Measurements from ENCODE around the gene CREB3L2.
"Not testable (repeated sequence)": the region's sequence is repeated elsewhere in the genome, so short reads cannot be mapped to it uniquely, and the experiment has no call there.

Gene CREB3L2

GRCh38 chr7:137908106-137908505 is 93.8 kb downstream of the CREB3L2 start:
- in situ Hi-C loops (cut with MboI; ENCODE audit: low sequenced_read_pairs), result no loop called here

GRCh38 chr7:137906636-137907035 is 95.2 kb downstream of the CREB3L2 start:
- in situ Hi-C loops (cut with MboI; ENCODE audit: low sequenced_read_pairs), result not testable (repeated sequence)

GRCh38 chr7:137904833-137905232 is 97.1 kb downstream of the CREB3L2 start:
- in situ Hi-C loops (cut with MboI; ENCODE audit: low sequenced_read_pairs), result no loop called here

- in situ Hi-C loops (cut with MboI; ENCODE audit: low sequenced_read_pairs), result no loop called here
Measured at GRCh38 chr7:137903382-137904169, 98.3 kb downstream of the CREB3L2 start.

GRCh38 chr7:137900137-137900536 is 101.7 kb downstream of the CREB3L2 start:
- in situ Hi-C loops (cut with MboI; ENCODE audit: low sequenced_read_pairs), result no loop called here

- in situ Hi-C loops (cut with MboI; ENCODE audit: low sequenced_read_pairs), result no loop called here
Measured at GRCh38 chr7:137898839-137899721, 102.8 kb downstream of the CREB3L2 start.

- in situ Hi-C loops (cut with MboI; ENCODE audit: low sequenced_read_pairs), result no loop called here
Measured at GRCh38 chr7:137895301-137896221, 106.3 kb downstream of the CREB3L2 start.

- in situ Hi-C loops (cut with MboI; ENCODE audit: low sequenced_read_pairs), result no loop called here
Measured at GRCh38 chr7:137893143-137893742, 108.6 kb downstream of the CREB3L2 start.

GRCh38 chr7:137891016-137891655 is 110.8 kb downstream of the CREB3L2 start:
- in situ Hi-C loops (cut with MboI; ENCODE audit: low sequenced_read_pairs), result no loop called here

- in situ Hi-C loops (cut with MboI; ENCODE audit: low sequenced_read_pairs), result no loop called here
Measured at GRCh38 chr7:137890449-137890921, 111.4 kb downstream of the CREB3L2 start.

GRCh38 chr7:137888241-137888640 is 113.6 kb downstream of the CREB3L2 start:
- in situ Hi-C loops (cut with MboI; ENCODE audit: low sequenced_read_pairs), result no loop called here

- in situ Hi-C loops (cut with MboI; ENCODE audit: low sequenced_read_pairs), result no loop called here
Measured at GRCh38 chr7:137886746-137887145, 115.1 kb downstream of the CREB3L2 start.

- in situ Hi-C loops (cut with MboI; ENCODE audit: low sequenced_read_pairs), result no loop called here
Measured at GRCh38 chr7:137886281-137886680, 115.6 kb downstream of the CREB3L2 start.

- in situ Hi-C loops (cut with MboI; ENCODE audit: low sequenced_read_pairs), result no loop called here
Measured at GRCh38 chr7:137885678-137886077, 116.2 kb downstream of the CREB3L2 start.

- in situ Hi-C loops (cut with MboI; ENCODE audit: low sequenced_read_pairs), result no loop called here
Measured at GRCh38 chr7:137882806-137883205, 119.1 kb downstream of the CREB3L2 start.

GRCh38 chr7:137882261-137882668 is 119.6 kb downstream of the CREB3L2 start:
- in situ Hi-C loops (cut with MboI; ENCODE audit: low sequenced_read_pairs), result no loop called here

- in situ Hi-C loops (cut with MboI; ENCODE audit: low sequenced_read_pairs), result no loop called here
Measured at GRCh38 chr7:137881607-137882260, 120.2 kb downstream of the CREB3L2 start.

- in situ Hi-C loops (cut with MboI; ENCODE audit: low sequenced_read_pairs), result no loop called here
Measured at GRCh38 chr7:137880432-137880831, 121.5 kb downstream of the CREB3L2 start.
